ENCODE measurements around the gene C8A. TPM values are rescaled to one million over a fixed set of nuclear protein-coding genes. Genes with fewer than 3 reads are reported as not detected.

C8A gene
- total and polyA plus RNA-seq, 10 of the 15 experiments (the other 5 are each of a cell fraction or from before 2014, with no cell fraction given): not detected

DNA sequence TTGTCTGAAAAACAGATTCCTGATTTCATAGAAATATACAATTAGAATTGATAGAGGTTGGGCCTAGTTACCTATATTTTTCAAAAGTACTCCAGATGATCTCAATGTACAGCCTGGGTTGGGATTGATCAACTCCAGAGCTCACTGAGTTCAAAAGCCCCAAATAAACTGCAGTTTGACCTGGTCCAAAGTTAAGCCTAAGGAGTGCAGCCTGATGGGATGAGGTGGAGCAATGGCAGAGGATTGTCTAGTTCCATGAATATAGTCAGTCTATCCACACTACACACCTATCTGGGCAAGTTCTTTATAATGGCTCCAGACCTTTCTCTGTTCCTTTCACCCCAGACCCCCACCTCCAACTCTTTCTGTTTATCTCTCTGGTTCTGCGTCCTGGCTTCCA, 49.2 kb downstream of the C8A start:
- H3K9me3 ChIP-seq (replicated peaks; ENCODE audit: control insufficient read depth, insufficient read depth, low read length): no peaks in the 10 kb centered on the region
- H3K4me2 ChIP-seq (ENCODE audit: control insufficient read depth, insufficient read depth): no peak overlapping the region
- ATAC-seq (no peak), FAIRE-seq (no peak), DNase-seq (ENCODE audit: low read depth, low spot score) (no peak)
- ChIA-PET POLR2A (no interaction called here), SMC1A (ENCODE audit: uncharacterized antibody, unreplicated experiment) (no interaction called here), CTCF (no interaction called here), RAD21 (ENCODE audit: unreplicated experiment) (no interaction called here)
- no peak overlapping the region for H2AFZ ChIP-seq (ENCODE audit: control insufficient read depth, low read depth, low read length)
- BruUV-seq (replicated peaks): no TSS peak
- H3K4me1 ChIP-seq (ENCODE audit: control insufficient read depth, insufficient read depth, low read length): no peaks in the 10 kb centered on the region
- no peaks in the 10 kb centered on the region for H3K27me3 ChIP-seq (replicated peaks in 1 of 2; ENCODE audit: control insufficient read depth in 2 of 2, insufficient read depth in 2 of 2, low read length in 1 of 2)
- no peak for TF ChIP-seq ZNF24 (IDR thresholded peaks at IDR 0.05)
- no peak overlapping the region for H3K9ac ChIP-seq (ENCODE audit: control insufficient read depth, insufficient read depth, low read length)
- no peaks in the 10 kb centered on the region for H3K79me2 ChIP-seq (ENCODE audit: control insufficient read depth, insufficient read depth, low read length)
- WGBS (ENCODE audit: insufficient coverage, insufficient replicate concordance, low lambda C conversion rate, missing lambda C conversion rate): 25% methylated on average over 1 of the region's 1 CpG
- H3K27ac ChIP-seq (ENCODE audit: control insufficient read depth, insufficient read depth): no peak overlapping the region
- H3K4me3 ChIP-seq: no peak overlapping the region
- no peaks in the 10 kb centered on the region for H4K20me1 ChIP-seq (ENCODE audit: control insufficient read depth, insufficient read depth)
- H3K36me3 ChIP-seq (ENCODE audit: control insufficient read depth in 2 of 2, insufficient read depth in 2 of 2, low read length in 1 of 2): no peaks in the 10 kb centered on the region
- intact Hi-C loops (cut with micrococcal nuclease; ENCODE audit: unreplicated experiment) (no loop called here), in situ Hi-C loops (cut with MboI) (no loop called here)

DNA sequence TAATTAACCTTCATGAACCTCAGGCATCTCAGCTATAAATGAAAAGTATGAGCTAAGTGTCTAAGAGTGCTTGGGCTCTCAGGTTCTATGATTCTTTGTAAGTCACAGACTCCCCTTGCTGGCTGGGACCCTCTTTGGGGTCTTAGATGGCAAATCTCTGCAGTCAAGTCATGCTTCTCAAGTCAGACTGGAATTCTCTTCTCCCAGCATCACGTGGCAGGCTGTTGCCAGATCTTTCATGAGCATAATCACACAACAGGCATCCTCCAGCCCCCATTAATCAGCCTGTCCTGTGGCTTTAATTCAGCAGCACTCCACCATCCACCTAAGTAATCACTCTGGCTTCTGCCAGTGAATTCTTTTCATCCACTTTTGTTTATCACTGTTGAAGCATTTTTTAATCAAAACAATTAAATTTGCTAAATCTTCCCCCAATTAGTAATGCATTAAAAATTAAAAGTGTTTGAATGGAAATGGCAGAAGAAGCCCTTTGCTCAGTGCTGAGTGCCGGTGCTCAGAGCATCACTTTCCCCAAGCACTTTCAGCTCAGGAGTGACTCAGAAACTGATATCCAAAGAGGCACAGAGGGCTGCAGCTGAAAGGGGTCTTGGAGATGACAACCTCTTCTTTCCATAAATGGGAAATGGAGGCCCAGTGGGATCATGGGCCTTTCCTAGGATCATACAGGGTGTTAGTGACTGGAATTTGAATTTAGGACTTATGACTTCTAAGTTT, 50.2 kb downstream of the C8A start:
- ChIA-PET CTCF (no interaction called here), POLR2A (no interaction called here), RAD21 (ENCODE audit: unreplicated experiment) (no interaction called here), SMC1A (ENCODE audit: uncharacterized antibody, unreplicated experiment) (interaction anchor here (0.6 kb wide), 1 partner anchor 12 kb away, joined by 3 read pairs; no protein-coding TSS in a partner anchor)
- in situ Hi-C loops (cut with MboI) (no loop called here), intact Hi-C loops (cut with micrococcal nuclease; ENCODE audit: unreplicated experiment) (no loop called here)
- Histone ChIP-seq H3K4me1 (ENCODE audit: control insufficient read depth, insufficient read depth, low read length) (no peaks in the 10 kb centered on the region), H4K20me1 (ENCODE audit: control insufficient read depth, insufficient read depth) (no peaks in the 10 kb centered on the region), H3K9ac (ENCODE audit: control insufficient read depth, insufficient read depth, low read length) (no peak overlapping the region), H3K79me2 (ENCODE audit: control insufficient read depth, insufficient read depth, low read length) (no peaks in the 10 kb centered on the region), H3K27ac (ENCODE audit: control insufficient read depth, insufficient read depth) (no peak overlapping the region), H3K4me2 (ENCODE audit: control insufficient read depth, insufficient read depth) (no peak overlapping the region), H3K36me3 (ENCODE audit: control insufficient read depth in 2 of 2, insufficient read depth in 2 of 2, low read length in 1 of 2) (no peaks in the 10 kb centered on the region), H2AFZ (ENCODE audit: control insufficient read depth, low read depth, low read length) (no peak overlapping the region), H3K4me3 (no peak overlapping the region), H3K27me3 (replicated peaks in 1 of 2; ENCODE audit: control insufficient read depth in 2 of 2, insufficient read depth in 2 of 2, low read length in 1 of 2) (no peaks in the 10 kb centered on the region), H3K9me3 (replicated peaks; ENCODE audit: control insufficient read depth, insufficient read depth, low read length) (no peaks in the 10 kb centered on the region)
- BruUV-seq (replicated peaks): no TSS peak
- no peak for ATAC-seq
- 26% methylated on average over 2 of the region's 2 CpGs for WGBS (ENCODE audit: insufficient coverage, insufficient replicate concordance, low lambda C conversion rate, missing lambda C conversion rate)
- DNase-seq (ENCODE audit: low read depth, low spot score): no peak
- FAIRE-seq: no peak
- TF ChIP-seq, protein P1, sequence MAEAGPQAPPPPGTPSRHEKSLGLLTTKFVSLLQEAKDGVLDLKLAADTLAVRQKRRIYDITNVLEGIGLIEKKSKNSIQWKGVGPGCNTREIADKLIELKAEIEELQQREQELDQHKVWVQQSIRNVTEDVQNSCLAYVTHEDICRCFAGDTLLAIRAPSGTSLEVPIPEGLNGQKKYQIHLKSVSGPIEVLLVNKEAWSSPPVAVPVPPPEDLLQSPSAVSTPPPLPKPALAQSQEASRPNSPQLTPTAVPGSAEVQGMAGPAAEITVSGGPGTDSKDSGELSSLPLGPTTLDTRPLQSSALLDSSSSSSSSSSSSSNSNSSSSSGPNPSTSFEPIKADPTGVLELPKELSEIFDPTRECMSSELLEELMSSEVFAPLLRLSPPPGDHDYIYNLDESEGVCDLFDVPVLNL (IDR thresholded peaks at IDR 0.05; ENCODE audit: low read depth, low read length): no peak
- TF ChIP-seq HDAC6 (IDR thresholded peaks at IDR 0.05; ENCODE audit: unreplicated experiment): no peak
- TF ChIP-seq LARP7 (IDR thresholded peaks at IDR 0.05): no peak
- no peak for TF ChIP-seq SUZ12 (IDR thresholded peaks at IDR 0.05; ENCODE audit: unreplicated experiment)
- no peak for TF ChIP-seq YBX1 (IDR thresholded peaks at IDR 0.05)
- no peak for TF ChIP-seq BRCA1 (IDR thresholded peaks at IDR 0.05; ENCODE audit: low read depth, low read length)
- TF ChIP-seq, protein P2, sequence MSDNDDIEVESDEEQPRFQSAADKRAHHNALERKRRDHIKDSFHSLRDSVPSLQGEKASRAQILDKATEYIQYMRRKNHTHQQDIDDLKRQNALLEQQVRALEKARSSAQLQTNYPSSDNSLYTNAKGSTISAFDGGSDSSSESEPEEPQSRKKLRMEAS (IDR thresholded peaks at IDR 0.05; ENCODE audit: low read depth, low read length): no peak
- TF ChIP-seq CHD4 (IDR thresholded peaks at IDR 0.05): no peak
- TF ChIP-seq ZNF622 (IDR thresholded peaks at IDR 0.05): no peak
- TF ChIP-seq HDGF (IDR thresholded peaks at IDR 0.05): no peak
- TF ChIP-seq RAD21 (IDR thresholded peaks at IDR 0.05; ENCODE audit: insufficient read depth, low read depth, low read length): no peak
- no peak for TF ChIP-seq NFXL1 (IDR thresholded peaks at IDR 0.05; ENCODE audit: borderline replicate concordance)
- TF ChIP-seq, protein P3, sequence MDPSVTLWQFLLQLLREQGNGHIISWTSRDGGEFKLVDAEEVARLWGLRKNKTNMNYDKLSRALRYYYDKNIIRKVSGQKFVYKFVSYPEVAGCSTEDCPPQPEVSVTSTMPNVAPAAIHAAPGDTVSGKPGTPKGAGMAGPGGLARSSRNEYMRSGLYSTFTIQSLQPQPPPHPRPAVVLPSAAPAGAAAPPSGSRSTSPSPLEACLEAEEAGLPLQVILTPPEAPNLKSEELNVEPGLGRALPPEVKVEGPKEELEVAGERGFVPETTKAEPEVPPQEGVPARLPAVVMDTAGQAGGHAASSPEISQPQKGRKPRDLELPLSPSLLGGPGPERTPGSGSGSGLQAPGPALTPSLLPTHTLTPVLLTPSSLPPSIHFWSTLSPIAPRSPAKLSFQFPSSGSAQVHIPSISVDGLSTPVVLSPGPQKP (IDR thresholded peaks at IDR 0.05; ENCODE audit: low read depth, low read length): no peak
- TF ChIP-seq GABPA (IDR thresholded peaks at IDR 0.05; ENCODE audit: low read depth): no peak
- TF ChIP-seq, protein P4, sequence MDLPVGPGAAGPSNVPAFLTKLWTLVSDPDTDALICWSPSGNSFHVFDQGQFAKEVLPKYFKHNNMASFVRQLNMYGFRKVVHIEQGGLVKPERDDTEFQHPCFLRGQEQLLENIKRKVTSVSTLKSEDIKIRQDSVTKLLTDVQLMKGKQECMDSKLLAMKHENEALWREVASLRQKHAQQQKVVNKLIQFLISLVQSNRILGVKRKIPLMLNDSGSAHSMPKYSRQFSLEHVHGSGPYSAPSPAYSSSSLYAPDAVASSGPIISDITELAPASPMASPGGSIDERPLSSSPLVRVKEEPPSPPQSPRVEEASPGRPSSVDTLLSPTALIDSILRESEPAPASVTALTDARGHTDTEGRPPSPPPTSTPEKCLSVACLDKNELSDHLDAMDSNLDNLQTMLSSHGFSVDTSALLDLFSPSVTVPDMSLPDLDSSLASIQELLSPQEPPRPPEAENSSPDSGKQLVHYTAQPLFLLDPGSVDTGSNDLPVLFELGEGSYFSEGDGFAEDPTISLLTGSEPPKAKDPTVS (IDR thresholded peaks at IDR 0.05; ENCODE audit: low read depth, low read length): no peak

All from GM12878 (cell line).